NK-92 treated with Interleukin-12 subunit alpha and Interleukin-12 subunit beta, amount 100 ng/mL, for 24 hours (cell line): ENCODE results near the gene ELFN1.

Experiments used
- DNase-seq: peaks from one replicate; lab custom pipeline; 2025; lab: John Stamatoyannopoulos, UW

The ELFN1 gene

DNA sequence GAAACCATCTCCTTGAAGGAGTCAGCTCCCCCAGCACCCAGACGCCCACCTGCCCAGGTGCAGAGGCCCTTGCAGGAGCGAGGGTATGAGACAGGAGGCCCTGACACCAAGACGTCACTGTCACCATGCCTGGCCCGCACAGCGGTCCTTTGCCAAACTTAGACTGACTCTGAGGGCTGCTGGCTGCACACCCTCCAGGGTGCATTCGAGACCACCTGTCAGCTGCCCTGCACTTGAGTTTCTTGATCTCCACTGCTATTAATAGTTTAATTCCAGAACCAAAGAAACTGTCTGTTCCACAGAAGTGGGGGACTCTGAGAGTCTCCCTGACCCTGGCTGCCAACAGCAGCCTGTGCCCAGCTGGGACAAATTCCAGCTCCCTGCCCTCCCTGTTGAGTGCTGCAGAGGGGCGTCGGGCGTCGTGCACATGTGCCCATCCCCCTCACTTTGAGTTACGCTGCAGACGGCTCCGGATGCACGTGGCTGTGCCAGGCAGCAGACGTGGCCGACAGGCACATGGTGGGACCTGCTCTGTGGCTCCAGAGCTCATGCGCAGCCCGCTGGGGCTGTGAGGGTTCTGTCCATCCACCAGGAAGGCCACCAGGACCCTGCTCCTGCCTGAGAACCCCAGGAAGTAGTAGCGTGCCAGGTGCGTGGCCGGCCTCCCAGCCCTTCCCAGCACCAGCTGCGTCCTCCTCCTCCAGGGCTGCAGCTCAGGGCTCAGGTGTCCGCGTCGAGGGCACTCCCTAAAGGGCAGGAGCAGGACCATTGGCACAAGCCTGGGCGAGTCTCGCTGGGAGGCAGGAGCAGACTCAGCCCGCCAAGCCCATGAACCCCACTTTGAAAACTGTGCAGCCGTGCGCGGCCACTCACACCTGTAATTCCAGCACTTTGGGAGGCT, 24.8 kb downstream of the ELFN1 start:
- no peak for DNase-seq

DNA sequence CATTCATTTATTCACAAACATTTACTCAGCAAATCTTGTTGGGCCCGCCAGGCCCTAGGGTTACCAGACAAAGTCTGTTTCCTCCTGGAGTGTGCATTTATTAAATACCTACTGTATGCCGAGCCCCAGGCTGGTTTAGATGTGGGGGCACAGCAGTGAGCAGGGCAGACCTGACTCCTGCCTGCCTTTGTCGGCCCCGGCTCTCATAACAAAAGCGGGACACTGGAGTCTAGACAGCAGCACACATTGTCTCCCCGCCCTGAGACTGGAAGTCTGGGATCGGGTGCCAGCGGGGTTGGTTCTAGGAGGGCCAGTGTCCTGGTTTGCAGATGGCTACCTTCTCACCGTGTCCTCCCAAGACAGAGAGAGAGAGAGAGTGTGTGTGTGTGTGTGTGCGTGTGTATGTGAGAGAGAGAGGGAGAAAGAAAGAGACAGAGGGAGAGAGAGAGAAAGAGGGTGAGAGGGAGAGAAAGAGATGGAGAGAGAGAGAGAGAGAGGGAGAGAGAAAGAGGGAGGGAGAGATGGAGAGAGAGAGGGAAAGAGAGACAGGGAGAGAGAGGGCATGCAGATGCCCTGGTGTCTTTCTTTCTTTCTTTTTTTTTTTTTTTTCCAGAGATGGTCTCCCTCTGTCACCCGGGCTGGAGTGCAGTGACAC, 25.9 kb downstream of the ELFN1 start:
- no peak for DNase-seq

DNA sequence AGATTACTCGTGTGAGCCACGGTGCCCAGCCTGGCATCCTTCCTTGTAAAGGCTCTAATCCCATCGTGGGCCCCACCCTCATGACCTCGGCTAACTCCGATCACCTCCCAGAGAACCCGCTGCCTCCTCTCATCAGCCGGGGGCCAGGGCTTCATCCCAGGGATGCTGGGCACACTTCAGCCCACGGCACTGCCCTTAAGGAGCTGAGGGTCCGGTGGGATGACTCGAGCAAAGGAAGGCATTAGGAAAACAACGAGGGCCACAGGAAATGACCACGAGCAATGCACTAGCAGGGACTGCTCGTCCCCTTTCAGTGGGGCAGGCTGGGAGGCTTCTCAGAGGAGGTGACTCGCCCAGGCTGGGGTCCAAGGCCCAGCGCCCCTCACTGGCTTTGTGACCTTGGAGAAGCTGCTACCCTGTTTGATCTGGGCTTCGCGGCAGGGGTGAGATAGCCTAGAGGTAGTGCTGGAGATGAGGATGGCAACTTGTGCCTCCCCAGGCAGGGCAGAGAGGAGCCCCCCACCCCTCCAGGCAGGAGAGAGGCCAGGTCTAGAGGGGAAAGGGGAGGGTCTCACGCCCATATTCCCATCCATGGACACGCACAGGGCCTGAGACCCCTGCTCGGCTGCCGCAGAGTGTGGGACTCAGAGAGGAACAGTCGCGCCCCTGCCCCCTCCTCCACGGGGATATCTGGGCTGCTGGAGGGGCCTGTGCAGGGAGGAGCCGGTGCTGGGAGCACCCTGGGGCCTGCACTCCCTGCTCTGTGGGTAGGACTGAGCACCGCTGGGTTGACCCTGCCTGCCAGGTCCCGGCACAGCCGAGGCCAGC, 26.8 kb downstream of the ELFN1 start:
- DNase-seq = no peak

DNA sequence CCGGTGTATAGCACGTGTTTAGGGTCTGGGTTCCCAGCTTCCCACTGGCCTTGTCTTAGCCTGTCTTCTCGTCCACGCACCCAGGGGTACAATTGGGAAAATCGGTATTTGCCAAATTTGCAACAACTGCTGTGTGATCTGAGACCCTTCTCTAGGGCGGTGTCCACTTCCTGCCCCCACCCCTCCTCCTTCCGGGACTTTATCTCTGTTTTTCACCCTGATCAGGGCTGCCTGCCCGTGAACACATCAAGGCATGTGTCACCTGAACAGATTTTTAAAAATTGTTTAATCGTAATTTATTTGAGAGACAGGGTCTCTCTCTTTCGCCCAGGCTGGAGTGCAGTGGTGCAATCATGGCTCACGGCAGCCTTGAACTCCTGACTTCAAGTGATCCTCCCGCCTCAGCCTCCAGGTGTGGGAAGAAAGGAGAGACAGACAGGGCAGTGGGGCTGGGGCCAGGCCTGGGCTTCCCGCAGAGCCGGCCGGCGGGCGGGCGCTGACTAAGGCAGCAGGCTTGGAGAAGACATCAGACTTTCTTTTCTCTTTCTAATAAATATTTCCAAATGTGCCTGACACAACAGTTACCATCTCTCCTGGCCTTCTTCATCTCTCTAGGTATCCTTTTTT, 27.5 kb downstream of the ELFN1 start:
- no peak for DNase-seq

DNA sequence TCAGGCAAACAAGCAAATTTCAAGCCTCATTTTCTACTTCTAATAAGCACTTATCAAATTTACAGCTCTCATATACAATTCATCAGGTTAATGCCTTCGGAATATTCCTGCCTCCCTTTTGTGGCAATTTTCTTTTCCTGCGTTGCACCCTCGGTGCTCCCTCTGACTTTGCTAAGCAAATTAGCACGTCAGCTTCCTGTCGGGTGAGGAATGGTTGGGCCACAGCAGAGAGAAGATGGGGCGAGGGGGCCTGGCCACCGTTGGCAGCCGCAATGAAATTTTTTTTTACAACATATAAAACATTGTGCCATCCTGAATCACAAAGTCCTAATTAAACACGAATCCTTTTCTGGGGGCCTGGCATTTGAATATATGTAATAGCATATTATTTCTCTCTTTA, 28.1 kb downstream of the ELFN1 start:
- DNase-seq = no peak

DNA sequence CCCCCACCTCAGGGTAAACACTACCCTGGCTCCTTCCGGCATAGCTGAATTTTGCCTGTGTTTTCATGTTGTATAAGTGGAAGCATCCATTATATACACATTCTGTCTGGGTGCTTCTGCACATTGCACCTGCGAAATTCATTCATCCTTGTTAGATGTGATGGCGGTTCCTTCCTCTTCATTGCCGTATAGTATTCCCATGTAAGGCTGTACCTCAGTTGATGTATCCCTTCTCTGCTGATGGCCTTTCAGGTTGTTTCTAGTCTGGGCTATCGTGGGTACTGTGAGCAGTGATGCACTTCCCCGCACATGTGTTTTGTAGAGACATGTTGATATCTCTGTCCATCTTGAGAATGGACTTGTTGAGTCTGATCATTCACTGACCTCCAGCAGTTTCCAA, 28.9 kb downstream of the ELFN1 start:
- no peak for DNase-seq

DNA sequence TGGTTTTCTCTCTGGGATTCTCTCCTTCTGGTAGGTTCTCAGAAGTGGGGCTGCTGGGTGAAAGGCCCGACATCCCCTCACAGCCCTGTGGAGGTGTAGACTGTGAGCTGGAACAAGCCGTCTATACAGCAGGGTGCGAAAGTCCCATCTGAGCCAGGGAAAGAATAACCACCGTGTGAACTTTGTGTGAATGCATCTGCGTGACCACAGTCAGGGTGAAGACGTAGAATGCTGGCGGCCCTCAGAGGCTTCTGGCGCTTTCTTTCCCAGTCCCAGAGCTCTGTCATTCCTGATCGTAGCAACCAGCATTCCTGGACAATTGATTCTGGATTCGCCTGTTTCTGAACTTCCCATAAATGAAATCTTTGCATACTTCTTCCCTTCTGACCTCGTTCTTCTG, 30.0 kb downstream of the ELFN1 start:
- DNase-seq = no peak

DNA sequence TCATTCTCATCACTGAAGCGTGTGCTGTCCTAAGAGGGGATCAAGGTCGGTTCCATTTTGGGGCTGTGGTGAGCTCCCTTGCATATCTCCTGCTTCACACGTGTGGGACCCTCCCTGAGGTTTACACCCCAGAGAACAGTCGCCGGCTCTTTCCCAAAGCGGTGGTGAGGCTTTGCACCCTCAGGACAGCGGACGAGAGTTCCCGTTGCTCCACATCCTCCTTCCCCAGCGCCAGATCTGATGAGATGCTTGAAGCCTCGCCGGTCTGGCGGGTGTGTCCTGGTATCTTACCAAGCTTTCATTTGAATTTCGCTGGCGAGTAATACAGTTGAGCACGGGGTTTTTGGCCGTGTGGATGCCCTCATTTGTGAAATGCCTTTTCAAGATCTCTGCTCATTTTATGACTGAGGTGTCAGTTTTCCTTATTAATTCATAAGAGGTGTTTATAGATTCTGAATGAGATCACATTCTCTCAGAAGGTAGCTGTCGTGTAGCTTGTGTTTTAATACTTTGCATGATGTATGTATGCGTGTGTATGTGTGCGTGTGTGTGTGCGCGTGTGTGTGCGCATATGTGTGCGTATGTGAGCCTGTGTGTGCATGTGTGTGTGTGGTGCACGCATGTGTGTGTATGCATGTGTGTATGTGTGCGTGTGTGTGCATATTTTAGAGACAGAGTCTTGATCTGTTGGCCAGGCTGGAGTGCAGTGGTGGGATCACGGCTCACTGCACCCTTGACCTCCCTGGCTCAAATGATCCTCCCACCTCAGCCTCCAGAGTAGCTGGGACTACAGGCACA, 30.7 kb downstream of the ELFN1 start:
- DNase-seq = no peak

DNA sequence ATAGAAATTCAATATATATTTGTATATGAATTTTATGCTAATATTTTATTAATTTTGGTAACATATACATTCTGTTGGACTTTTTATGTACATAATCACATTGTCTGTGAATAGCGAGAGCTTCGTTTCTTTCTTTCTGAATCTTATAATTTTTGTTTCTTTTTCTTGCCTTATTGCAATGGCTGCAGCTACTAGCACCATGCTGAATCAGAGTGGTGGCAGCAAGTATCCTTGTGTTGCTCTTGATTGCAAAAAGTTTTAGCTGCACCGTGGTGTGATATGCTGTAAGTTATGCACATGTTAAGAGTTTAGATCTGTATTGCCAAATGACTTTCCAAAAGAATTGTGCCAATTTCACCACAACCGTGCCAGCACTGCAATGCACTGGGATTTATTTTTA, 32.6 kb downstream of the ELFN1 start:
- DNase-seq = no peak

DNA sequence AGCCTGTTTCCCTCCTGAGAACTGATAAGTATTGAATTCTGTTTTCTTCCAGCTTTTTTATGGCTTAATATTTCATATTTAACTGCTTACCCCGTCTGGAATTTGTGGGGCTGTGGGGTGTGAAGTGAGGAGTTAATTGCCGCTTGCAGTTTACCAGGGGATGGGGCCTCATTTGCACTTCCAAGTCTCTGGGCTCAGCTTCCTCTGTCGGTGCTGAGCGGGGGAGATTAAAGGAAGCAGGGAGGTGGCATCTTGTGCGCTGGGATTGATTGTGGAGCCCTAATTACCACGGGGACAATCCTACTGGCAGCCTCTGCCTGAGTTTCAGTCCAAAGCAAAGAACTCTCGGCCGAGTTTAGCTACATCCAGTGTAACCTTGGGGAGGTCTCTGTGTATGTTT, 33.4 kb downstream of the ELFN1 start:
- no peak for DNase-seq

DNA sequence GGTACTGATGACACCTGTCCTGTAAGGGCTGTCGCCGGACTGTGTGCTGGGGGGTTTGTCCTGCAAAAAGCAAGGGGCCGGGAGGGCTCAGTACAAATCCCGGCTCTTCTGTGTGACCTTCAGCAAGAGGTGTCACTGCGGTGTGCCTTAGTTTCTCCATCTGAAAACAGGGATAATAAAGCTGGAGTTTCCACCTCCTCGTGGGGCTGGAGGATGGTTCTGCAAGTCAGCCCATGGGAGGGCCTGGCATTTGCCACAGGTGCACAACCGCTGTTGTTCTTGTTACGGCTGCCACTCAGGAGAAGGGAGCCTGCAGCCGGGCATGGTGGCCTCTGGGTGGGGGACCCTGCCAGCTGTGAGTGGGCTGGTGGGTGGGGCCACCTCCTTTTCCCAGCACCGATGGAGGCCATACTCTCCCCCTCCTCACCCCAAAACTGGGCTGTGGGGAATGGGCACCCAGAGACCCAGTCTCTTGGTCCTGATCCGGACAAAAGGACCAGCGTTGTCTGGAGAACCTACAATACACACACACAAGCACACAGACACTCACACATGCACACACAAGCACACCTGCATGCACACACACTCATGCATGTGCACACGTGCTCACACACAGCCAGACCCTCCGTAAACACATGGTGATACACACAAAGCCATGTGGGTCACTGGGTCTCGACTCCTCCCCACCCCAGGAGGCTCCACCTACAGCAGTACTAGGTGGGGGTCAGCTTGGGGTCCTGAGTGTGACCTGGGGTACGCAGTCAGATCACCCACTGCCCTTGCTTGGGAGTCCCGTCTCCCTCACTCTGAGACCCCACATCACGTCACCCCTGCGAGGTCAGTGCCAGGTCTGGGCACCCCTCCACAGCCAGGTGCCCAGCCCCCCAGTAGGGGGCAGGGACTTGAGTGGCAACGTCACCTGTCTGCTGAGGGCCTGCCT, 34.1 kb downstream of the ELFN1 start:
- DNase-seq = no peak

DNA sequence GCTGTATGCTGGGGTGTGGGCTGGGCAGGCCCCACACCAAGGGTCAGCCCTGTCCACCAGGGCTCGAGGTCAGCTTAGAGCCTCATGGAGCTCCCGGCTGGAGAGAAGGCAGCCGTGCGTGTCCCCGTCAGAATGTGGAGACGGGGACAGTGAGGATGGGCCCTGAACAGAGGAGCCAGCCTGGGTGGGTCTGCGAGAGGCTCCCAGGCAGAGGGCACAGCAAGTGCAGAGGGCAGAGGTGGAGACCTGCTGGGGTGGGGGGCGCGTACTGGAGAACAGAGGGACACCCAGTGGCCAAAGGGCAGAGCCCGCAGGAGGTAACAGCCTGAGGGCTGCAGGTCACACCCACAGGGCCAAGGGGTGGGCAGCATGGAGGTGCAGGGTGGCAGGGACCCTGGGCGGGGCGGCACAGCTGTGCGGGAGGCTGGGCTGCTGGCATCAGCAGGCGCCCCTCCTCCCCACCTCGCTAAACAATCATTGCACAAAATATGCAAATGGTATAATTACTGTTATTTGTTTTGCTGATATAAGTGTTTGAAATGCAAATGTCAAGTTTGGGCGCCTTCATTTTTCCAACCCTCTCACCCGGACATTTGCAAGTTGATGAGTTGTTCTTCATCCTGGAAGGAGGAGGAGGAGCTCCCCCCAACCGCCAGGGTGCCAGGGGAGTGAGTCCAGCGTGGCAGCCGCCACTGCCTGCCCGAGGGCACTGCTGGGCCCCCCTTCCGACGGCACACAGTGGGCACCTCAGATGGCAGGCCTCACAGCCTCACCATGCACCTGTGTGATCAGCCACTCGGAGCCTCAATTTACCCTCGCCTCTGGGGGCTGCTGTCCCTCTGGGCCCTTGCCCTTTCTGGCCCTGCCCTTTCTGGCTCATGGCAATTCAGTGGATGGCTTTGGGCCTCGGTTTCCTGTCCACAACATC, 35.0 kb downstream of the ELFN1 start:
- no peak for DNase-seq

DNA sequence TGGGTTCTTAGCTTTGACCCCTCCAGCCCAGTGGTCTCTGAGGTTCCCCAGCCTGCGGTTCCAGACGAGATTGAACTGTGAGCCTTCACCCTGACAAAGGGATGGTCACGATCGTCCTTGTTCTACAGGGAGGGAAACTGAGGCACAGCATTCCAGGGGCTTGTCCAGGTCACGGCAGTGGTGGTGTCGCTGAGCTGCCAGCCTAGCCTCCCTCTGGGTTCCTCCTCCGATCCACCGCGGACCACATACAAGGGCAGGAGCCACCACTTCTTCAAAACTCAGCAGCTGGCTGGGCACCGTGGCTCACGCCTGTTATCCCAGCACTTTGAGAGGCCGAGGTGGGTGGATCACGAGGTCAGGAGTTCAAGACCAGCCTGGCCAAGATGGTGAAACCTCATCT, 35.8 kb downstream of the ELFN1 start:
- no peak for DNase-seq

DNA sequence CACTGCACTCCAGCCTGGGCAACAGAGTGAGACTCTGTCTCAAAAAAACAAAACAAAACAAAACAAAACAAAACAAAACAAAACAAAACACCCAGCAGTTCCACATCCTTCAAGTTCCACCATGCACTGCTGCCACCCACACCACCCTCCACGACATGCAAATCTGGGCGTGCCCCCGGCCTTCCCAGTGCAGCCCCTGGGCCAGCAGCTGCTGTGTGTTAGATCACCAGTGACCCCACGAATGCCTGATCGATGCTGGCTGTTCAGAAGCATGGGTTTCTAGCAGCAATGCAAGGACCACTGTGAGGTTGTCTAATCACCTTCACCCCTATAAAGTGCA, 36.3 kb downstream of the ELFN1 start:
- no peak for DNase-seq

DNA sequence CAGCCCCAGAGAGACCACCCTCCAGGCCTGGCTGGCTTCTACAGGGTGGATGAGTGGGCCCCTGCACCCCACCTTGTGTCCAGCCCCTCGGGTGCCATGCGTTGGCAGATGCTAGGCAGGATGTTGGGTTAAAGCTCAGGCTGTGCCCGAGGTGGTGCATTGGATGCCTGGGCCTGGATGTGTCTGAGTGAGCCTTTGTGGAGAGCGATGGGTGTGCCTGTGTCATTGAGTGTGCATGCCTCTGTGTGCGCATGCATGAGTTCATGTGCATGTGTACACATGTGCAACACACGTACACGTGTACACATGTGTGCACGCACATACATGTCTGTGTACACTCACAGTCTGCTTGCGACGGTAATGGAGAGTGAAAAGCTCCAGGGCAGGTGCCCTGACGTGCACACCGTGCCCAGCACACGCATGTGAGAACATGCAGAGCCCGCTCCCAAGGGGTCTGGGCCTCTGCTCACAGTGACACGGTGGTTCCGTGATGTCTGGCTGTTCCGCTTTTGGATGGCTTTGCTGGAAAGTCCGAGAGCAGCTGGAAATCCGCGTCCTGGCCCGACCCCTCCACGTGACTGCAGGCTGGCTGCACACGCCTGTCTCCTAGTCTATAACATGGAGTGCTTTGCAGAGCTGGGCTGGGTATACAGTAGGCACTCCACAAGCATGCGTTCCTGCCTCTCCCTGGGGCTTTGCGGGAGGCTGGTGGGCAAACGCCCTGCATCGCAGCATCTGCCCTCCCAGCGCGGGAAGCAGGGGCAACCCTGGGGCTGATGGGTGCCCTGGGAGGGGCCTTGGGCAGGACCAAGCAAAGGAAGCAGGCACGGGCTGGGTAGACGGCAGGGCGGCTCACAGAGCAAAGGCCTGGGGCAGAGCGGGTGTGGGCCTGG, 36.9 kb downstream of the ELFN1 start:
- DNase-seq = no peak

DNA sequence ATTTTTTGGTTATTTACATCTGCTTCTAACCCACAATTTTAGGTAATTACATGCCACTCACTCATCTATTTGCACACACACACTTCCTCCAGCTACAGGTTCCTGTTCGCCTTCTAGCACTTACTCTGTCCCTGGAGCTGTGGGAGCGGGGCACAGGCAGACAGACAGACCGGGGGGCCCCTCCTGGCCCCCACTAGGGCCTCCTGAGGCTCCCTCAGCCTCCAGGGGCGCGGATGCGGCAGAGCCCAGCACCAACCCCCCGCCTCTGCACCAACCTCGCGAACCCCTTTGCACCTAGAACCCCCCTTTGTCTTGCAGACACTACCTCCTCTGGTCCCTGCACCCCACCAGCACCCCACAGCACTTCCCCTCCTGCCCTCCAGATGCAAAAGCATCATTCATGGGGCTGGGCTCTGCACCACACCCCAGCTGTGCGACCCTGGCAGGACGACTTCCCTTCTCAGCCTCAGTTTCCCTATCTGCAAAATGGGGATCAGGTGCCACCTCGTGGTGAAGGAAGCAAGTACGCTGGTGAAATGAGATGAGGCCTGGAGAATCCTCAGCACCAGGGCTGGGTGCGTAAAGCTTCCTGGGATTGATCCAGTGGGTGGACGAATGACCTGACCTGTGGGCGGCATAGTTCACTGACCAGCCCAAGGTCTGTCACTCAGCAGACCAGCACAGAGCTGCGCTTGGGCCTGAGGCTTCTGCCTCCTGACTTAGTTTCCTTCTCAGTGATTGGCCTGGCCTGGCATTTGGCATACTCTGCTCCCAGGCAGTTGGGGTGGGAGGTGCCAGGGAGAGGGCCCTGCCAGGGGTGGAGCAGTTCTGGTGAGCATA, 37.9 kb downstream of the ELFN1 start:
- DNase-seq = no peak

DNA sequence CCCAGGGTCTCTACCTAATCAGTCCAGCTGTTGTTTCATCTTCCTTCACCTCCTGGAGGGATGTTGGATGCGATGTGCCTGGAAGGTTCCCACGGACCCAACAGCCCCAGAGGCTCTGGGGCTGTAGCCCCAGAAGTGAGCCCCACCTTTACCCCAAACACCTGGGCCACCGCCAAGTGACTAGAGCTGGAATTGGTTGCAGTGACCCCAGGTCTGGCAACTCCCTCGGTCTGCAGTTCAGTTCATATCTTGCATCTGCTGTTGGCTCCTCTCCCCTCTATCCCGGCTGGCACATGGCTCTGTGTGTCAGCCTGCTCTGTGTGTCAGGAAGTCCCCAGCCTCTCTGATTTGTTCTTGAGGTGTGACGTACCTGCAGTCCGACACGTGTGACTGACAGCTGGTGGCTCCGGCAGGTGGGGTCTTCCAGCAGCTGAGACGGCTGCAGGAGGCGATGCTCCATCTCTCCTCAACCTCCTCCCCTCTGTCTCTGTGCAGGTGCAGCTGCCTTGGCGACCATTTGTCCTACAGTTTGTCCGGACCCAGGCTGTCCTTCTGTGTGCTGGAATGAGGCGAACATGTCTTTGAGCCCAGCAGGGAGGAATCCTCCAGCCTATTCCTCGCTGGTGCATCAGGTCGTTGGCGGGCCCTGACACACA, 38.6 kb downstream of the ELFN1 start:
- no peak for DNase-seq
